ENCODE data around the gene IGF2. TPM values are rescaled to one million over a fixed set of nuclear protein-coding genes. Genes with fewer than 3 reads are reported as not detected.
A peak's percentile ranks its signal among the peaks of the same experiment; 100 is the strongest.

Gene IGF2
- total RNA-seq, 1 donor from 2014 or later, result 19.6 TPM

DNA sequence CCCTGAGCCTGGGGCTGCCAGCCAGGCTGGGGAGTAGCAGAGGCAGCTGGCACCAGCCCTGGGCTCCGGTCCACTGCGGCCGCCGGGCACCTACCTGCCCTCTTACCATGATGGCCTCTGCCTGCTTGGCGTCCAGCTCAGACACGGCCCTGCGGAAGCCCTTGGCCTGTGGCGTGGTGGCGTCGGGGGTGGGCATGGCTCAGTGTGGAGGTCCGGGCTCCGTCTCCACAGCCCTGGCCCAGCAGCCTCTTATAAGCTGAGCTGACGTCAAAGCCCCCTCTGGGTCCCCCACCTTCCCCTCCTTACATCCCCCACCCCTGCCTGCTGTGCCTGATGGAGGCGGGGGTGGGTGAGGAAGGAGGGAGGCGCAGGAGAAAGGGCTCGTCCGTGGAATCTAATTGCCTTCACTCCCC lies 32.4 kb upstream of the IGF2 start, which contains the start of gene TH:
Gene TH (minus strand): TSS at position 225 of the 413 bp plus-strand sequence. CDS start 29 bp downstream, at position 196.
- DNase-seq (ENCODE audit: low spot score in 2 of 2) (no peak), FAIRE-seq (no peak)

DNA sequence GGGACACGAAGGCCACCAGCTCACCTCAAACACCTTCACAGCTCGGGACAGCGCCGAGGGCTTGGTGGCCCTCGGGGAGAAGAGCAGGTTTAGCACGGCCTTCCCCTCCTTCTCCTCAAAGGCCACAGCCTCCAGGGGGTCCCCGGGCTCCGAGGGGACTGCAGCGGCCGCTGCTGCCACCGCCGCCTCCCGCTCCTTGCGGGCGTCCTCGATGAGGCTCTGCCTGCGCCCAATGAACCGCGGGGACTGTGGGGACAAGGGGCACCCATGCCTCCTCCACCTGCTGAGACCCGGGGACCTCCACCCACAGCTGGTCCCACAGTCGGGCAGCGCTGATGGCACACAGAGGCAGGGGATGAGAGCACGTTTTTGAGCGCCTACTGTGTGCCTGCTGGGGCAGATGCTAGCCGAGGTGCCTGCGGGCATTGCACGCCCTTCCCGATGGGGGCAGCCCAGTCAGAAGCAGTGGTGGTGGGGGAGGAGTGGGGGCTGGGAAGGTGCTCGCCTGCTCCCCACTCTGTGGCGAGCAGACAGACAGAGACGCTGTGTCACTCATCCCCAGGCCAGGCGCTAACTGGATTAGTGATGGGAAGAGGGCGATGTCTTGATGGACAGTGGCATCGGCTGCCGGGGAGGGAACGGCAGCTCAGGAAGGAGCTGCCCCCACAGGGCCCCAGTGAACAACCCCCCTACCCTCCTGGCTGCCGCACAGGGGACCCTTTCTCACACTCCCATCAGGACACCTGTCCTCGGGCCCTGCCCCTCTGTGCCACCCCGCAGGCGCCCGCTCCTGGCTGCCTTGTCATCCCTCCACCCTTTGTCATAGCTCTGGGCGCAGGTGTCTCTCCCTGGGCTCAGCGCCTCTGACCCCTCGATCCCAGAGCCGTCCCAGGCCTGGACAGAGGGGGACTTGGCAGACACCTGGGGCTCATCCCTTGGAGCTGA lies 30.7 kb upstream of the IGF2 start:
- no peak for FAIRE-seq

DNA sequence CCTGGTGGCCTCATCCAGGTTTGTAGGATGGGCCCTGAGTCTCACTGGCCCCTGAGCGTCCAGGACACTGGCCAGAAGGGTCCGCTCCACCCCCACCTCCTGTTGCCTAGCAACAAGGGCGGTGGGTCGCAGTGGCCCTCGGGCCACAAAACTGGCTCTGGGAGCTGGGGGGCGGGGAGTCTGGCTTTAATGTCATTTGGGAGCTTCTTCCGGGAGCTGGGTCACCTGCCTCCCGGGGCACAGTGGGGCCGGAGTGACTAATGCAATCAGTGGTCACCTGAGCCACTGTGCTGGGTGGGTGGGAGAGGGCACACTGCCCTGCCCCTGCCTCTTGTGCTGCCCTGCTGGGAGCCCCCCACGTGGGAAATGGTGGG lies 29.8 kb upstream of the IGF2 start:
- FAIRE-seq (no peak), DNase-seq (ENCODE audit: low spot score in 2 of 2) (no peak)

More for the DNA sequence above, 30.7 kb upstream of the IGF2 start:
- no peak for DNase-seq (ENCODE audit: low spot score in 2 of 2)

DNA sequence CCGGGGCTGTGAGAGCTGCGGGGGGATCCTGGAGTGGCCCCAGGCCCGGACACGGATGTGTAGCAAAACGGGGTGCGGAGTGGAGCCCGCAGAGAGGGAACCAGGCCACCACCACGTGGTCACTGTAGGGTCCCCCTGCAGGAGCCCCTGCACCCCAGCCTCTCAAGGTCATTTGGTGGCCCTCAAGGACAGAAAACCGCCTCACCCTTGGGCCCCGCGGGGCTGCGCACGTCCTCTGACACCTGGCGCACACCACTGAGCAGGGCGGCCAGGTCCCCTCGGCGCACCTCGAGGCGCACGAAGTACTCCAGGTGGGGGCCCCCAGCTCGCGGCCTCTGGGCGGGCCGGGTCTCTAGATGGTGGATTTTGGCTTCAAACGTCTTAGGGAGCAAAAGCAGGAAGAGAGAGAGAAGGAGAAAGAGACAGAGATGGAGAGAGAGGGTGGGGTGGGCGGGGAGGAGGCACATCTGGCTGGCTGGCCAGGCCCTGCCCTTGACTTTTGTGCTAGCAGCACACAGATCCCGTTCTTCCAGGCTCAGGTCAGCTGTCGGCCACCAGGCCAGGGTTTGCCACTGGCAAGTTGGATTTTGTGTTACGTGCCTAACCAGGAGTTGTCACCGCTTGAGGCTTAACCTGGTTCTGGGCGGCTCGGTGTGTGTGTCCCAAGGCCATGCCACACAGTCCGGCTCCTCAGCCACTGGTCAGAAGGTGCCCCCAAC lies 29.3 kb upstream of the IGF2 start:
- DNase-seq (ENCODE audit: low spot score in 2 of 2) (no peak), FAIRE-seq (no peak)

DNA sequence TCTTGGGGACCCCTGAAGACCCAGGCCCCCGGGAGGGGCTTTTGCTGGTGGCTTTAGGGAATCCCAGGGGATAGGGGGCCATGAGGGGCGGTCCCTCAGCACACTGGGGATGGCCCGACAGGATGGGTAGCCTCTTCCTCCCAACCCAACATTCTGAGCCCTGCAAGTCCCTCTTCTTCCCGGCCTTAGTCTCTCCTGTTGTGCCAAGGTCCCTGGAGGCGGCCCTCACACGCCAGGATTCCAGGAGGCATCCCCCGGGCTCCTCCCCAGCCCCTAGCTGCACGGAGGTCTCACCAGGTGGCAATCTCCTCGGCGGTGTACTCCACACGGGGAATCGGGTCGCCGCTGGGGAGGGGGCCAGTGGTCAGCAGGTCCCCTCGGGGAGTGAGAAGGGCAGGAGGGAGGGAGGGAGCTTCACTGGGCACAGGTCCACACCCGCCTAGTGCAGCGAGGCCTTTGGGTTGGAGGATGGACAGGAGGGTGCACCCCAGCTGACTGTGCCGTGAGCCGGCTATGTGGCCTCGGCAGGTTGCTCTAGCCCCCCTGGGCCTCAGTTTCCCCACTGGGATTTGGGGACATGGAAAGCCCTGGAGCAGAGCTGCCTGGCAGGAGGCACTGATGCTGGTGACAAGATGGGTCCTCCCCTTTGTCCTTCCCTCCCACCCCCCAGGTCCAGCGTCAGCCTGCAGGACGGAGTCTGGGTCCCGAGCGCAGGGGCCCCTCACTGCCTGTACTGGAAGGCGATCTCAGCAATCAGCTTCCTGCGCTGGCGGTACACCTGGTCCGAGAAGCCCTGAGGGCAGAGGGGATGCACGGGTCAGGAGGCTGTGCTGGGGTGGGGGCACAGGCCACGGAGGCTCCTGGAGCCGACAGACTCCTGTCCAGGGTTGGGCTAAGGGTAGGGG lies 28.2 kb upstream of the IGF2 start:
- FAIRE-seq (no peak), DNase-seq (ENCODE audit: low spot score in 2 of 2) (no peak)

DNA sequence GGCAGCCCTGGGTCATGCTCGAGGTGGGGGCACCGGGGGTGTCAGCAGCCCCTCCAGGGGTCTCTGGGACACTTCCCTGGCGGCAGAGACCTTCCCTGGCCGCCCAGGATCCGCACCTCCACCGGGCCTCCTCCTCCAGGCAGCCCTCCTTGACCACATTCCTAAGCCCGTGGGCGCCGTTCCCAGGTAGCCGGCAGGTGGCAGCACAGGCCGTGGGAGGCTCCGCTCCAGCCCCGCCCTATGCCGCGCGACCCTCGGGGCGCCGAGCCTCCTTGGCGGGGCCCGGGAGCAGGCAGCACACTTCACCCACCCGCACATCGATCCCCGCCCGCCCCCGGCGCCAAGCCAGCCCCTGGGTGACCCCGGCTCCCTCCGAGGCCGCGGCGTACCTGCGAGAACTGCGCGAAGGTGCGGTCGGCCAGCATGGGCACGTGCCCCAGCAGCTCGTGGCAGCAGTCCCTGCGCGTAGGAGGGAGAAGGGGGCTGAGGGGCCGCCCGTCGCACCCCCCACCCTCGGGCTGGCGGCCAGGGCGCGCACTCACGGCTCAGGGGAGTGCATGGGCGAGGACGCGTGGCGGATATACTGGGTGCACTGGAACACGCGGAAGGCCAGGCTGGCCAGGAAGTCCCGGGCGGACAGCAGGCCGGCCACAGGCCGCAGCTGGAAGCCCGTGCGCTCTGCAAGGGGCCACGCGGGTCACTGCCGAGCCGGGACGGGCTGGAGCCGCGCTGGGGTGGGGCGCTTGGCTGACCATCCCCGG lies 27.1 kb upstream of the IGF2 start:
- FAIRE-seq, result no peak
- DNase-seq (ENCODE audit: low spot score in 2 of 2), result peak in 1 of 2 donors; percentile 59

DNA sequence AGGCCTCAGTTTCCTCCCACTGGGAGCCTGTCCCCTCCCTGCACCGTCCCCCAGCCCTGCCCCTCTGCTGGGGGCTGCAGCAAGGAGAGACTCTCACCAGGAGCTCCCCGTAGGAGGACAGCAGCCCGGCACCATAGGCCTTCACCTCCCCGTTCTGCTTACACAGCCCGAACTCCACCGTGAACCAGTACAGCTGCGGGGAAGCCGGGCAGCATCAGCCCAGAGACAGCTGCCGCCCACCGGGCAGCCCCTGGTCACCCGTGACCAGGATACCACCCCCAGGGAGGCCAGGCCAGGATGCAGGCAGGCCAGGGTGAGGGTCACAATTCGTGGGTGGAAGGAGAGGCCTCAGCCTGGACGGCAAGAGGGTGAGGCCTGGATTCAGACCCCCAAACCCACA lies 26.4 kb upstream of the IGF2 start:
- FAIRE-seq, result no peak
- DNase-seq (ENCODE audit: low spot score in 2 of 2), result no peak

DNA sequence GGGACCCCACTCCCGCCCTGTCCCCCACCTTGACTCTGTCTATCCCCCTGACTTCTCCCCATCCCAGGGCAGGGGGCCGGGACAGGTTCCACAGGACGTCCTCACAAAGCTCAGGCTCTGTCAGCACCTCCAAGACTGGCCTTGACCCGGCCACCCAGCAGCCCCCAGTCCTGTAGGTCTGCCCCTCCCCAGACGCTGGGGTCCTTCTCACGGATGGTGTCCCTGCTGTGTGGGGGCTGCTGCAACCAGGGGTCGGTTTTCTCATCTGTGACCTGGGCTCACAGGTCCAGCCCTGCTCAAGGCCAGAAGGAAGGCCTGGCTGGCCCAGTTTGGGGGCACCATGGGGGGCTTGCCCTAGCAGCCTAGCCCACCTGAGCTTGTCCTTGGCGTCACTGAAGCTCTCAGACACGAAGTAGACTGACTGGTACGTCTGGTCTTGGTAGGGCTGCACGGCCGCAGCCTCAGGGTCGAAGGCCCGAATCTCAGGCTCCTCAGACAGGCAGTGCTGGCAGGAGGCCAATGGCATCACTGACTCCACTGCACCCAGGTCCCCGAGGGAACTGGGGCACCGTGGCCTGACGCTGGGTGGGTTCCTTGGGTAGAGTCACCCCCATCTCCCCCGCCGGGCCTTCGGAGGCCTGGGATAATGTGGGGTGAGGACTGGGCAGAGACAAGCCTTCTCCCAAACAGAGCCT lies 25.8 kb upstream of the IGF2 start:
- FAIRE-seq, result no peak
- DNase-seq (ENCODE audit: low spot score in 2 of 2), result no peak

DNA sequence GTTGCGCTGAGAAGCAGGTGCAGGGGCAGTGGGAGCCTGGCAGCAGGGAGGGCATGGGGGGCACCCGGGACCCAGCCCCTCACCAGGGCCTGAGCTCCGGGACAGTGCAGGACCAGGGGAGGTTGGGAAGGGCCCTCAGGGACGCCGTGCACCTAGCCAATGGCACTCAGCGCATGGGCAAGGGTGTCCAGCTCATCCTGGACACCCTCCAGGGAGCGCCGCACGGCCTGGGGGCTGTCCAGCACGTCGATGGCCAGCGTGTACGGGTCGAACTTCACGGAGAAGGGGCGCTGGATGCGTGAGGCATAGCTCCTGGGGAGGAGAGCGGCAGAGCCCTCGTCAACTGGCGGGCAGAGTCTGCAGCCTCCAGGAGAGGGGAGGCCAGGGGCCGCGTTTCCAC lies 24.9 kb upstream of the IGF2 start:
- DNase-seq (ENCODE audit: low spot score in 2 of 2) (no peak), FAIRE-seq (no peak)

DNA sequence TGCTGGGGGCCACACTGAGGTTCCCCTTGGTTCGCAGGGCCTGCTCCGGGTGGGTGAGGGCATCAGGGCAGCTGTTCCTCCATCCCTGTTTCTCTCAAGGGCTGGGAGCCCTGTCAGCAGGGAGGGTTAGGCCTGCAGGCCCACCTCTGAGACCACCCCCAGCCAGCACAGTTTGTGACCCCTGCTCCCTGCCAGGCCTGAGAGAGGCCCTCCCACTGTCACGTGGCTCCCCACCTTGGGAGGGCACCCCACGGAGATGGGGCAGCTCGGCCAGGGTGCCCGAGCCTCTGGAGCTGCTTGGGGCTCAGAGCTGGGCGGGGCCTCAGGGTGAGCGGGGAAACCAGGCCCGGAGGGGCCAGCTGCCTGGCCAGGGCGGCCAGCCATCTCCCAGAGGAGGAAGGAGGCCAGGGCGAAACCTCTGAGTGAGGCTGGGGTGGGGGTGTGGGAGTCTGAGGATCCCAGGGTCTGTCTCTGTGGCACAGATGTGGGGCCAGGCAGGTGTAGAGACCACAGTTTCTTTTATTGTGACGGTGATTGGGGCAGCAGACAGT lies 24.3 kb upstream of the IGF2 start:
- DNase-seq (ENCODE audit: low spot score in 2 of 2) (no peak), FAIRE-seq (no peak)

DNA sequence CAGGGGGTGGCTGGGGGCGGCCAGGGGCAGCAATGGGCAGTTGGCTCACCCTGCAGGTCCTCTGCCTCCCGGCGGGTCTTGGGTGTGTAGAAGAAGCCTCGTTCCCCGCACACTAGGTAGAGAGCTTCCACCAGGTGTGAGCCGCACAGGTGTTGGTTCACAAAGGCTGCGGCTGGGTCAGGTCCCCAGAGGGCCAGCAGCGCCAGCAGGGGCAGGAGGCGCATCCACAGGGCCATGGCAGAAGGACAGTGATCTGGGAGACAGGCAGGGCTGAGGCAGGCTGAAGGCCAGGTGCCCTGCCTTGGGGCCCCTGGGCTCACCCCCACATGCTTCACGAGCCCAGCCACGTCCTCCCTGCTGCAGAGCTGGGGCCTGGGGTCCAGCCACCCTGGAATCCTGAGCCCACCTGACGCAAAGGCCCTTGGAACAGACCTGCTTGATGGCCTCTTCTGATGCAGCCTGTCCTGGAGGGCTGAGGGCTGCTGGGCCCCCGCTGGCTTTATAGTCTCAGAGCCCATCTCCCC lies 21.6 kb upstream of the IGF2 start, which contains the start of gene INS:
Gene INS (minus strand): TSS at position 474 of the 524 bp plus-strand sequence. CDS start 238 bp downstream, at position 236.
- FAIRE-seq (no peak), DNase-seq (ENCODE audit: low spot score in 2 of 2) (no peak)

DNA sequence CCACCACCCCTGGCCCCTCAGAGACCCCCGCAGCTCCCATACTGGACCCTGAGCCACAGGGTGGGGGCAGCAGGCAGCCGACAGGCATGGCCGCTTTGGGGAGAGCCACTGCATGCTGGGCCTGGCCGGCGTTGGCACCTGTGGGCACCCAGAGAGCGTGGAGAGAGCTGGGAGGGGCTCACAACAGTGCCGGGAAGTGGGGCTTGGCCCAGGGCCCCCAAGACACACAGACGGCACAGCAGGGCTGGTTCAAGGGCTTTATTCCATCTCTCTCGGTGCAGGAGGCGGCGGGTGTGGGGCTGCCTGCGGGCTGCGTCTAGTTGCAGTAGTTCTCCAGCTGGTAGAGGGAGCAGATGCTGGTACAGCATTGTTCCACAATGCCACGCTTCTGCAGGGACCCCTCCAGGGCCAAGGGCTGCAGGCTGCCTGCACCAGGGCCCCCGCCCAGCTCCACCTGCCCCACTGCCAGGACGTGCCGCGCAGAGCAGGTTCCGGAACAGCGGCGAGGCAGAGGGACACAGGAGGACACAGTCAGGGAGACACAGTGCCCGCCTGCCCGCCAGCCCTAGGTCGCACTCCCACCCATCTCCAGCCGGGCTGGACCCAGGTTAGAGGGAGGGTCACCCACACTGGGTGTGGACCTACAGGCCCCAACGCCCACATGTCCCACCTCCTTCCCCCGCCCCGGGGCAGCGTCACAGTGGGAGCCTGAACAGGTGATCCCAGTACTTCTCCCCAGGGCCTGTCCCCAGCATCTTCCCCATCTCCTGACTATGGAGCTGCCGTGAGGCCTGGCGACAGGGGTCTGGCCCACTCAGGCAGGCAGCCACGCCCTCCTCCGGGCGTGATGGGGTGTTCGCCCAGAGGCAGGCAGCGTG lies 20.6 kb upstream of the IGF2 start:
- DNase-seq (ENCODE audit: low spot score in 2 of 2), result no peak
- no peak for FAIRE-seq

DNA sequence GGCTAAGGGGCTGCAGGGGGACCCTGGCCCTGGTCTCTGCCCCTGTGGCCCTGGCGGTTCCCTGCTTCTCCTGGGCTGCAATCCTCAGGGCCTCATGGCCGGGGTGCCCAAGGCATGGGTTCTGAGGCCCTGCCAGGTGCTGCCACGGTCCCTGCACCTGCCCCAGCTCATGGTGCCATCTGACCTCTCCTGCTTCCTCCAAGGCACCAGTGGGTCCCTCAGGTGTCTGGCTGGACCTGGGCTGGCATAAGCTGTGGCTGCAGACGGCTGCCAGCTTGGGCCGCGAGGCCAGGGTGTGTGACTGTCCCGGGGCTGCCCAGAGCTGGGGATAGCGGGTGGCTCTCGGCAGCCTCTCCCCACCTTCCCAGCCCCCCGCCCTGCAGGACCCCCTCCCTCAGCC lies 19.8 kb upstream of the IGF2 start:
- no peak for FAIRE-seq
- no peak for DNase-seq (ENCODE audit: low spot score in 2 of 2)

DNA sequence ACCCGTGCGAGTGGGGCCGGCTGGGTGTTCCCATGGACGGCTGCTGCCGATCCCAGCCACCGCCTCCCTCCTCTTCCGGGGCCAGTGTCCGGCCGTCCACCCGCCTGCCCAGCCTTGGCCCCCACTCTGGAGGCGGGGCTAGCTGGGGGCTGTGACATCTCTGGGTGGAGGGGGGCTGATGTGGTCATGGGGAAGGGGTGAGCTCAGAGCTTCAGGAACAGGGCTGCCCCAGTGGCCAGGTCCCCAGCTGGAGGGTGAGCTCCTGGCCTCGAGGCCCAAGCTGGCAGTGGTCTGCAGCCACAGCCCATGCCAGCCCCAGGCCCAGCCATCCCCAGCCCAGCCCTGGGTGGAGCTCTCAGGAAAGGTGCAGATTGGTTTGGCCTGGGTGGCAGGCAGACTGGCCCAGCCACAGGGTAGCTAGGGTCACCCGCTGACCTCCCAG lies 19.1 kb upstream of the IGF2 start:
- FAIRE-seq, result no peak
- no peak for DNase-seq (ENCODE audit: low spot score in 2 of 2)

DNA sequence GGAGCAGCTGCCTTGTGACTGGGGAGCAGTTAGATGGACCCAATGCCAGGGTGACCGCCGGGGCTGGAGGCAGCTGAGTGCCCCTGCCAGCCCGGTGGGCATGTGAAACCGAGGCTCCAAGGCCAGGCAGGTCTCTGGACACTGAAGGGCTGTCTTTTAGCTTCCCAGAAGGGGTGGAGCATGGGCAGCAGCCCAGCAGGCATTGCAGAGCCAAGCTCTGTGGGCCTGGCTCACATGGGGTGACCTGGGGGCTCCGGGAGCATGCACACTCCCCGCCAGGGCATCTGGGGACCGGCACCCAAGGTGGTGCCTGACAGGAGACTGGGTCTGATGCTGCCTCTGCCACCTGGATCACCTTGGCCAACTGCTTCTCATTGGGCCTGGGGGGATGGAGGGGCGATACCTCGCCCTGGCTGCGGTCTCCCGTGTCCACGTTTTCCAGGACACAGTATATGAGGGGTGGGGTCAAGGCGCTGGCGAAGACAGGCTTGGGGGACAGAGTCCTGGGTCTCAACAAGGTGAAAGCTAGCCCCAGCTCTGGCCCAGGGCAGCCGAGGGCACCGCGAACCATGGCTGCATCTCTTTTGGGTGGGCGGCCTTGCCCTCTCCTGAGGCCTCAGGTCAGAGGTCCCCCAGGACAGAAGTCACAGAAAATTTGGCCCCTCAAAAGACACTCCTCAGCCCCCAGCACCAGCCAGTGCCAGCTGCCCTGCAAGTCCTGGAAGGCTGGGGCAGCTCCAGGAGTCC lies 18.3 kb upstream of the IGF2 start:
- FAIRE-seq (no peak), DNase-seq (ENCODE audit: low spot score in 2 of 2) (no peak)

DNA sequence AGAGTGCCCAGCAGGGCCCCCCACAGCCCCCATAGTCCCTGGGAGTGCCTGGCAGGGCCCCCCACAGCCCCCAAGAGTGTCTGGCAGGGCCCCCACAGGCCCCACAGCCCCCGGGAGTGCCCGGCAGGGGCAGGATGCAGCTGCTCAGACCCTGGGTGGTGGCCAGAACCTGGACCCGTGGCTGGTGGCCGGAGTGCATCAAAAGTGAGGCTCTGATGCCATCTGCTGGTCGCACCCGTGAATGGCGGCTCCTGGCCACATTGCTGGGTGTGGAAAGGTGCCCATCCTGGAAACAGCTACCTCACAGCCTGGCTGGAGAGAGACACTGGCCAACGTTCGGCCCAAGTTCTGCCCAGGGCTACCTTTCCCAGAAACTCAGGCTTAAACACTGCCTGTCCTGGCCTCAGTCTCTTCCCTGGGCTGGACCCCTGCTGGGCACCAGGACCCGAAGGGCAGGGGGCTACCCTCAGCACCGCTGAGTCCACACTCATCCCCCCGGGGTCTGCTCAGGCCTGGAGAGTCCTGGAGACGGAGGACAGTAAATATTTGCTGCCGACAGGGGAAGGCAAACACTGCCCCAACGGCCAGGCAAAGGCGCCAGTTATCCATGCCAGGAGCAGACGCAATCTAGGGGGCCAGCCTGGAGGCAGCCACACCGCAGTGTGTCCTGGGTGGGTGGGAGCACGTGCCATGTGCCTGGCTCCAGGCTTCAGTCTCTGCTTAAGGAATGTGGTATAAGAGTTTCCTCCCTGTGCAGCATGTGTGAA lies 17.4 kb upstream of the IGF2 start:
- DNase-seq (ENCODE audit: low spot score in 2 of 2), result peak; percentile 74 to 90
- no peak for FAIRE-seq
